ENCODE measurements around the gene TSHZ2. TPM values are rescaled to one million over a fixed set of nuclear protein-coding genes. Genes with fewer than 3 reads are reported as not detected.
"Not testable (repeated sequence)": the region's sequence is repeated elsewhere in the genome, so short reads cannot be mapped to it uniquely, and the experiment has no call there.

Gene TSHZ2
- total RNA-seq, 1 donor from 2014 or later, result 51.9 TPM

- Histone ChIP-seq H3K9me3 (no peaks in the 10 kb centered on the region), H3K27ac (no peak overlapping the region), H3K4me3 (no peak overlapping the region), H3K27me3 (no peaks in the 10 kb centered on the region), H3K4me1 (no peaks in the 10 kb centered on the region), H3K36me3 (no peaks in the 10 kb centered on the region)
- intact Hi-C loops (cut with DNase I), result no loop called here
- TF ChIP-seq CTCF (IDR thresholded peaks at IDR 0.05), result no peak
- DNase-seq (ENCODE audit: low spot score in 2 of 2), result no peak
Measured at GRCh38 chr20:53319716-53320115, 347.6 kb downstream of the TSHZ2 start.

DNA sequence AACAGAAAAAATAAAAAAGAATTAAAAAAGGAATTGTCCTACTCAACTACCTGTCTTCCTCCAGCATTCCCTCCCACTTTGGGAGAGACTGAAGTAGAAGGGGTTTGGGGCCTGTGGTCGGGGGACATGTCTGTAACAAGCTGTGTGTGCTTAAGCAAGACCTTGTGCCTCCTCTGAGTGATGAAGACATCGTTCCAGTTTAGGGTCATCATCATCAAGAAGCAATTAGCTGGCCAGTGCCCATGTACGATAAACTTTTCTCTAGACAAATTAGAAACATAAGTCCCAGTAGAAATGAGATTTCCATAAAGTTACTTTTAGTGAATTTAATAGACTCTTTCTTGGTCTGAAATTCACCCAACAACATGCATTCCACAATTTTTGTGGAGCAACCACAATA is 348.5 kb downstream of the TSHZ2 start:
- TF ChIP-seq CTCF (IDR thresholded peaks at IDR 0.05), result no peak
- H3K27me3 ChIP-seq, result no peaks in the 10 kb centered on the region
- no peak for DNase-seq (ENCODE audit: low spot score in 2 of 2)
- H3K4me1 ChIP-seq, result no peaks in the 10 kb centered on the region
- no peak overlapping the region for H3K27ac ChIP-seq
- no peaks in the 10 kb centered on the region for H3K36me3 ChIP-seq
- no peak overlapping the region for H3K4me3 ChIP-seq
- H3K9me3 ChIP-seq, result no peaks in the 10 kb centered on the region
- intact Hi-C loops (cut with DNase I), result no loop called here

GRCh38 chr20:53321596-53321995 is 349.4 kb downstream of the TSHZ2 start:
- Histone ChIP-seq H3K27me3 (no peaks in the 10 kb centered on the region), H3K4me3 (no peak overlapping the region), H3K36me3 (no peaks in the 10 kb centered on the region), H3K9me3 (no peaks in the 10 kb centered on the region), H3K27ac (no peak overlapping the region), H3K4me1 (no peaks in the 10 kb centered on the region)
- DNase-seq (ENCODE audit: low spot score in 2 of 2), result no peak
- intact Hi-C loops (cut with DNase I), result no loop called here
- no peak for TF ChIP-seq CTCF (IDR thresholded peaks at IDR 0.05)

GRCh38 chr20:53322651-53323050 is 350.5 kb downstream of the TSHZ2 start:
- DNase-seq (ENCODE audit: low spot score in 2 of 2), result no peak
- intact Hi-C loops (cut with DNase I), result no loop called here
- Histone ChIP-seq H3K27ac (no peak overlapping the region), H3K36me3 (no peaks in the 10 kb centered on the region), H3K9me3 (no peaks in the 10 kb centered on the region), H3K4me3 (no peak overlapping the region), H3K4me1 (no peaks in the 10 kb centered on the region), H3K27me3 (no peaks in the 10 kb centered on the region)
- no peak for TF ChIP-seq CTCF (IDR thresholded peaks at IDR 0.05)

GRCh38 chr20:53323460-53323859 is 351.3 kb downstream of the TSHZ2 start:
- H3K4me3 ChIP-seq; intact Hi-C loops (cut with DNase I); DNase-seq (ENCODE audit: low spot score in 2 of 2): not testable (repeated sequence)

DNA sequence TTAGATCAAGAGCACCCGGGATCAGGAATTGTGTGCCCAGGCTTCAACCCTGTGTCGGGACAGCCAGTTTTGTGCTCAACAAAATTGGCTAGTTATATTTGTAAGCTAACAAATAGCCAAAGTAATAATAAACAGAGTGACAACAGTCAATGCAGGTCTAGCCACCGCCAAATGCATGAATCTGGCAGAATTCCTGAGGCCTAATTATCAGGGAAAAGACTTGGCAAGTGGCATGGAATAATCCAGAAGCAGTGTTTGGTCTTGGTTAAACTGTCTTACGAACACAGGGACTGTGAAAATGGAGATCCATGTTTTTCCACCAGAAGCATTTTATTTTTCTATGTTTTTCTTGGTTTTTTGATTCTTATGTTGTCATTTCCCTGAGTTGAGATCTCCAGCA is 352.7 kb downstream of the TSHZ2 start:
- no peaks in the 10 kb centered on the region for H3K9me3 ChIP-seq
- H3K27me3 ChIP-seq, result no peaks in the 10 kb centered on the region
- no peak for DNase-seq (ENCODE audit: low spot score in 2 of 2)
- no peaks in the 10 kb centered on the region for H3K4me1 ChIP-seq
- H3K4me3 ChIP-seq, result no peak overlapping the region
- no peak overlapping the region for H3K27ac ChIP-seq
- no peaks in the 10 kb centered on the region for H3K36me3 ChIP-seq
- intact Hi-C loops (cut with DNase I), result no loop called here
- TF ChIP-seq CTCF (IDR thresholded peaks at IDR 0.05), result no peak

More at GRCh38 chr20:53323460-53323859, 351.3 kb downstream of the TSHZ2 start:
- not testable (repeated sequence) for H3K4me1 ChIP-seq, H3K27ac ChIP-seq, H3K9me3 ChIP-seq, H3K27me3 ChIP-seq, H3K36me3 ChIP-seq

Data from ascending aorta (tissue), 2 donors.